Hepatocyte (in vitro differentiated cells): Measurements from ENCODE around the gene CD300E.

Source experiments
- EZH2 ChIP-seq: fragments of 200-600 bp; sonication (generic); IDR thresholded peaks from 2 replicates; pipeline ENCODE4 v1.6.1; 2016; ENCODE audit warnings: antibody characterized with exemption, mild to moderate bottlenecking, borderline replicate concordance
- EZH2phosphoT487 ChIP-seq: fragments of 200-600 bp; sonication (generic); IDR thresholded peaks from one replicate; pipeline ENCODE4 v1.6.1; 2018; ENCODE audit warnings: antibody characterized with exemption, mild to moderate bottlenecking, low read depth, moderate library complexity; ENCODE audit not compliant: unreplicated experiment, severe bottlenecking
- TF ChIP-seq, protein P1 (sequence below): fragments of 200-600 bp; sonication (generic); IDR thresholded peaks from 2 replicates; pipeline ENCODE4 v1.5.1; 2016; ENCODE audit warnings: antibody characterized with exemption, mild to moderate bottlenecking; ENCODE audit not compliant: poor library complexity

DNA sequence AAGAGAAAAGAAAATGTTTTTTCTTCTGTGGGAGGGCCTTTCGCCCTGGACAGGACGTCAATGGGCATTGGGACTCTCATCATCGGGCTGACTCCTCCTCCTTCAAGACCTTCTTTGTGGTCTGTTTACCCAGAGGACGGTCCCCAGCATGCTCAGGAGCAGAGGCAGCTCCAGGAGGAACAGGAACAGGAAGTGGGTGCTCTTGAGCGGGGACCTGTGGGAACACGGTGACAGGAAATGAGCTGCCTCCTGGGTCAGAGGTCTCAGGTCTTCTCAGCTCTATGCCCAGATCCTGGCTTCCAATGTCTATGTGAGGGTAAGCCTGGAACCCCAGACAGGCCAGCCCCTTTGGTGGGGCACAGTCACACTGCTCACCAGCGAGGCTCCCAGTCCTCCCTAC, 43.6 kb downstream of the CD300E start:
- TF ChIP-seq EZH2phosphoT487 (no peak), EZH2 (no peak)
- TF ChIP-seq, protein P1, sequence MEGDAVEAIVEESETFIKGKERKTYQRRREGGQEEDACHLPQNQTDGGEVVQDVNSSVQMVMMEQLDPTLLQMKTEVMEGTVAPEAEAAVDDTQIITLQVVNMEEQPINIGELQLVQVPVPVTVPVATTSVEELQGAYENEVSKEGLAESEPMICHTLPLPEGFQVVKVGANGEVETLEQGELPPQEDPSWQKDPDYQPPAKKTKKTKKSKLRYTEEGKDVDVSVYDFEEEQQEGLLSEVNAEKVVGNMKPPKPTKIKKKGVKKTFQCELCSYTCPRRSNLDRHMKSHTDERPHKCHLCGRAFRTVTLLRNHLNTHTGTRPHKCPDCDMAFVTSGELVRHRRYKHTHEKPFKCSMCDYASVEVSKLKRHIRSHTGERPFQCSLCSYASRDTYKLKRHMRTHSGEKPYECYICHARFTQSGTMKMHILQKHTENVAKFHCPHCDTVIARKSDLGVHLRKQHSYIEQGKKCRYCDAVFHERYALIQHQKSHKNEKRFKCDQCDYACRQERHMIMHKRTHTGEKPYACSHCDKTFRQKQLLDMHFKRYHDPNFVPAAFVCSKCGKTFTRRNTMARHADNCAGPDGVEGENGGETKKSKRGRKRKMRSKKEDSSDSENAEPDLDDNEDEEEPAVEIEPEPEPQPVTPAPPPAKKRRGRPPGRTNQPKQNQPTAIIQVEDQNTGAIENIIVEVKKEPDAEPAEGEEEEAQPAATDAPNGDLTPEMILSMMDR, result no peak
